ENCODE measurements around the gene DIAPH3. TPM values are rescaled to one million over a fixed set of nuclear protein-coding genes. Genes with fewer than 3 reads are reported as not detected.

The DIAPH3 gene
- total and polyA plus RNA-seq, 2 of the 4 experiments (the other 2 are of a cell fraction), result 8.9 to 9.3 TPM

DNA sequence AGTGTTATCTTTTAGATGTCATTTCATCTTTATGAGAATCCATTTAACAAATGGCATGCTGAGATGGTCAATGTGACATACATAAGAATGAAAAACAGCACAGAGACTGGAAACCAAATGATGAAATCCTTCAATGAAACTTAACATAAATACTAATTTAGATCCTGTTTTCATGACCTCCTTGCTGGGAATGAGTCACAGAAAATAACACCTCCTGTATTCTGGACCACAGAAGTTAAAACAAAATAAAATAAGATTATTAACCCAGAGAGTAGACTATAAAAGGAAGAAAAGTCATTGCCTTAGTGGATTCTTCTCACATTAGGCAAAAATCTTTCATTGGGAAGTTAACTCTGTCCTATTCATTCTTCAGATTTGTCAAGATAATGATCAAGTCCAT lies 1.6 kb downstream of the DIAPH3 start:
- CTCF ChIA-PET, result no interaction called here
- no peaks in the 10 kb centered on the region for H3K9me3 ChIP-seq (ENCODE audit: control insufficient read depth, insufficient read depth, low read length)
- in situ Hi-C loops (cut with MboI; ENCODE audit: low sequenced_read_pairs), result no loop called here
- DNase-seq (peak; percentile 6), ATAC-seq (ENCODE audit: low read depth) (no peak)
- no peak overlapping the region for H4K91ac ChIP-seq (ENCODE audit: insufficient read depth, low read depth, low read length)
- H3K14ac ChIP-seq (replicated peaks; ENCODE audit: low read depth, low read length), result no peak overlapping the region
- H2AFZ ChIP-seq (replicated peaks; ENCODE audit: low read length, poor library complexity), result no peak overlapping the region
- dilution Hi-C loops (cut with HindIII; ENCODE audit: low sequenced_read_pairs, unreplicated experiment), result no loop called here
- no peak overlapping the region for H4K5ac ChIP-seq (ENCODE audit: low read depth, low read length)
- H3K9me1 ChIP-seq (ENCODE audit: insufficient read depth, low read length), result peaks cover 3% of the 10 kb centered on the region; the same call in 1 of the 2 replicates
- H3K56ac ChIP-seq (ENCODE audit: extremely low read depth, insufficient read depth, low read length), result no peak overlapping the region
- no peak overlapping the region for H3K23ac ChIP-seq (ENCODE audit: low read depth, low read length)
- no peak overlapping the region for H2AK5ac ChIP-seq (ENCODE audit: low read depth, low read length)
- no peak overlapping the region for H3K4me3 ChIP-seq (ENCODE audit: insufficient read depth, low read depth, low read length)
- H3K27me3 ChIP-seq (ENCODE audit: control insufficient read depth, insufficient read depth, low read length), result no peaks in the 10 kb centered on the region
- no peak overlapping the region for H2BK120ac ChIP-seq (ENCODE audit: low read depth, low read length)
- POLR2A ChIA-PET (ENCODE audit: unreplicated experiment), result no interaction called here
- no peaks in the 10 kb centered on the region for H3K36me3 ChIP-seq (ENCODE audit: control insufficient read depth, insufficient read depth, low read length)
- no peak overlapping the region for H3K4me2 ChIP-seq (ENCODE audit: low read depth, low read length)
- H3K4me1 ChIP-seq (ENCODE audit: control insufficient read depth, insufficient read depth, low read length), result peaks cover 7% of the 10 kb centered on the region; the same call in 1 of the 2 replicates
- BruUV-seq (replicated peaks), result no TSS peak
- H2BK20ac ChIP-seq (ENCODE audit: low read depth, low read length), result no peak overlapping the region
- peak overlapping the region; percentile 84 for H2BK5ac ChIP-seq (ENCODE audit: low read depth, low read length, poor library complexity, severe bottlenecking)
- no peak overlapping the region for H3K9ac ChIP-seq (ENCODE audit: low read depth, low read length)
- intact Hi-C loops (cut with micrococcal nuclease), result loop anchor here (5.0 to 10.0 kb wide), 3 partner anchors 270 to 477 kb away; no protein-coding TSS in a partner anchor
- no peak overlapping the region for H2AK9ac ChIP-seq (replicated peaks; ENCODE audit: low read depth, low read length, poor library complexity)
- H3K4ac ChIP-seq (ENCODE audit: low read depth, low read length), result no peak overlapping the region
- H2BK15ac ChIP-seq (ENCODE audit: low read depth, low read length), result no peak overlapping the region
- H3K27ac ChIP-seq (ENCODE audit: insufficient read depth, low read length), result no peak overlapping the region
- H4K20me1 ChIP-seq (ENCODE audit: insufficient read depth, low read length), result 0 out of 2 replicates have a peak, but pooled peaks cover 7% of the 10 kb centered on the region
- no peak overlapping the region; a peak in 1 of 4 replicates for H4K8ac ChIP-seq (ENCODE audit: low read depth in 2 of 2, low read length in 2 of 2)
- peaks cover 36 to 53% of the 10 kb centered on the region in 2 experiments for H3K79me1 ChIP-seq (ENCODE audit: low read depth in 1 of 2, low read length in 2 of 2)
- TF ChIP-seq, protein P1, sequence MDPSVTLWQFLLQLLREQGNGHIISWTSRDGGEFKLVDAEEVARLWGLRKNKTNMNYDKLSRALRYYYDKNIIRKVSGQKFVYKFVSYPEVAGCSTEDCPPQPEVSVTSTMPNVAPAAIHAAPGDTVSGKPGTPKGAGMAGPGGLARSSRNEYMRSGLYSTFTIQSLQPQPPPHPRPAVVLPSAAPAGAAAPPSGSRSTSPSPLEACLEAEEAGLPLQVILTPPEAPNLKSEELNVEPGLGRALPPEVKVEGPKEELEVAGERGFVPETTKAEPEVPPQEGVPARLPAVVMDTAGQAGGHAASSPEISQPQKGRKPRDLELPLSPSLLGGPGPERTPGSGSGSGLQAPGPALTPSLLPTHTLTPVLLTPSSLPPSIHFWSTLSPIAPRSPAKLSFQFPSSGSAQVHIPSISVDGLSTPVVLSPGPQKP (IDR thresholded peaks at IDR 0.05; ENCODE audit: borderline replicate concordance, low read depth, low read length), result no peak
- no peak for TF ChIP-seq POLR2A (IDR thresholded peaks at IDR 0.05; ENCODE audit: low read depth, low read length)
- TF ChIP-seq, protein P2, sequence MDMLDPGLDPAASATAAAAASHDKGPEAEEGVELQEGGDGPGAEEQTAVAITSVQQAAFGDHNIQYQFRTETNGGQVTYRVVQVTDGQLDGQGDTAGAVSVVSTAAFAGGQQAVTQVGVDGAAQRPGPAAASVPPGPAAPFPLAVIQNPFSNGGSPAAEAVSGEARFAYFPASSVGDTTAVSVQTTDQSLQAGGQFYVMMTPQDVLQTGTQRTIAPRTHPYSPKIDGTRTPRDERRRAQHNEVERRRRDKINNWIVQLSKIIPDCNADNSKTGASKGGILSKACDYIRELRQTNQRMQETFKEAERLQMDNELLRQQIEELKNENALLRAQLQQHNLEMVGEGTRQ (IDR thresholded peaks at IDR 0.05; ENCODE audit: low read depth, low read length), result no peak
- TF ChIP-seq RFX5 (IDR thresholded peaks at IDR 0.05; ENCODE audit: low read depth, low read length), result no peak
- TF ChIP-seq MAFK (IDR thresholded peaks at IDR 0.05; ENCODE audit: low read depth, low read length), result no peak
- TF ChIP-seq SMC3 (IDR thresholded peaks at IDR 0.05; ENCODE audit: low read depth, low read length), result no peak
- TF ChIP-seq RAD21 (IDR thresholded peaks at IDR 0.05; ENCODE audit: low read length), result no peak
- TF ChIP-seq RCOR1 (IDR thresholded peaks at IDR 0.05; ENCODE audit: insufficient replicate concordance, low read length), result no peak
- TF ChIP-seq, protein P3, sequence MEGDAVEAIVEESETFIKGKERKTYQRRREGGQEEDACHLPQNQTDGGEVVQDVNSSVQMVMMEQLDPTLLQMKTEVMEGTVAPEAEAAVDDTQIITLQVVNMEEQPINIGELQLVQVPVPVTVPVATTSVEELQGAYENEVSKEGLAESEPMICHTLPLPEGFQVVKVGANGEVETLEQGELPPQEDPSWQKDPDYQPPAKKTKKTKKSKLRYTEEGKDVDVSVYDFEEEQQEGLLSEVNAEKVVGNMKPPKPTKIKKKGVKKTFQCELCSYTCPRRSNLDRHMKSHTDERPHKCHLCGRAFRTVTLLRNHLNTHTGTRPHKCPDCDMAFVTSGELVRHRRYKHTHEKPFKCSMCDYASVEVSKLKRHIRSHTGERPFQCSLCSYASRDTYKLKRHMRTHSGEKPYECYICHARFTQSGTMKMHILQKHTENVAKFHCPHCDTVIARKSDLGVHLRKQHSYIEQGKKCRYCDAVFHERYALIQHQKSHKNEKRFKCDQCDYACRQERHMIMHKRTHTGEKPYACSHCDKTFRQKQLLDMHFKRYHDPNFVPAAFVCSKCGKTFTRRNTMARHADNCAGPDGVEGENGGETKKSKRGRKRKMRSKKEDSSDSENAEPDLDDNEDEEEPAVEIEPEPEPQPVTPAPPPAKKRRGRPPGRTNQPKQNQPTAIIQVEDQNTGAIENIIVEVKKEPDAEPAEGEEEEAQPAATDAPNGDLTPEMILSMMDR (conservative IDR thresholded peaks at IDR 0.05; ENCODE audit: low read depth, low read length), result no peak
- no peak for TF ChIP-seq NFE2L2 (IDR thresholded peaks at IDR 0.05; ENCODE audit: low read depth, low read length)
- no peak for TF ChIP-seq FOS (IDR thresholded peaks at IDR 0.05; ENCODE audit: low read depth, low read length)
- TF ChIP-seq MAZ (IDR thresholded peaks at IDR 0.05; ENCODE audit: borderline replicate concordance, low read depth, low read length), result no peak
- H3K18ac ChIP-seq (ENCODE audit: low read depth, low read length), result no peak overlapping the region
